UCSD-AML1 (cell line): ENCODE data around the gene ATP5F1C.

ENCODE experiments used
- DNase-seq: peaks from one replicate; lab custom pipeline; 2025; ENCODE audit not compliant: unreplicated experiment; lab: John Stamatoyannopoulos, UW

Gene ATP5F1C

DNA sequence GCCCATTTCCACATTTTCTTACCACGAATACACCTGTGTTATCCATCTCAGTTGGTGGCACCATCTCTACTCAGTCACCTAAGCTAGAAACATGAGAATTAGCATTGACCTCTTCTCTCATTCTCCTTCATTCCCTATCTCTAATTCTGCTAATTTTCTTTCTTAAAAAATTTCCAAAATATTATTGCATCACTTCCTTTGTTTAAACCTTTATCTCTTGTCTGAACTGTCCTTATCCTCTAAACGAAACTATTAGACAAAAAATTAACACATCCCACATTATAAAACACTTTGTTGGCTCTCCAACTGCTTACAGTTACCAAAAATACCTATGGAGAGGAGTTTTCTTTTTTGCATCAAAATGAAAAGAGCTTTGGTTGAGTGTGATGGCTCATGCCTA lies 48.6 kb downstream of the ATP5F1C start:
- DNase-seq = no peak

DNA sequence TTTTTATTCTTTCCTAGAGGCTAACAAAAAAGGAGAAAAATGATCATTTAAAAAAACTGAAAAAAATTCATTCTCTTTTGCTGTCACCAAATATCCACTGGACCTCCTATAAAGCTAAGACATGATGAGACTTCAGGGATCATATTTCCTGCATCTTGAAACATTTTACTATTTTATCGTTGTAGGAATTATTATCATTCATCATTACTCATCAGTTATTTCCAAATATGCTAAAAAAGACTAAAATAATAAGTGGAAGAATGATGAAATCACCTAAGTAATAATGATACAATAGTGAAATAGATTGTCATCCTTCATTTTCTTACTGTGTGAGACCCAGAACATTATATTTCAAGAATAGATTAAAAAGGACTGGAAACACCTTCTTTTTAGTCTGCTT lies 58.6 kb downstream of the ATP5F1C start:
- DNase-seq = no peak

DNA sequence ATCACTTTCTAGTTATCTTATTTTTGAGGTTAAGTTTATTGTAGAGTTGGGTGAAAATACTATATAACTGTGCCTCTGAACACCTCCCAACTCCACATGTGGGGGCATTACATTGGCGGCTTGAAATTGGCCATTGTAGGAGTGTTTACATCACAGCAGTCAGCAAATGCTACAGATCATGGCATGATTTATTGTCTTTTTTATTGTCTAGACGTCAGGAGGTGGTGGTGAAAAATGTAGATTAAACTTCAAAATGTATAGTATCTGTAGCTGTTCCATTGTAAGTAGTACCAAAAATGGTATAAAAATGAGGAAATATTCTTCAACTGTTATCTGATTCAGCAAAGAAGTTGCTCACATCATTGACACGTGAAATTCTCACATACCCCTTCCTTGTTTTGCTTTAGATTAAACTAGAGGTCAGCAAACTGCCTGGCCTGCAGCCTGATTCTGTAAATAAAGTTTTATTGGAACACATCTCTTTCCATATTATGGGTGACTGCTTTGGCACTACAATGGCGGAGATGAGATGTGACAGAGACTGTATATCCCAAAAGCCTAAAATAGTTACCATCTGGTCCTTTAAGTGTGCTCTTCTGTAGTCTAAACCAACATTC lies 65.4 kb downstream of the ATP5F1C start:
- DNase-seq = no peak

DNA sequence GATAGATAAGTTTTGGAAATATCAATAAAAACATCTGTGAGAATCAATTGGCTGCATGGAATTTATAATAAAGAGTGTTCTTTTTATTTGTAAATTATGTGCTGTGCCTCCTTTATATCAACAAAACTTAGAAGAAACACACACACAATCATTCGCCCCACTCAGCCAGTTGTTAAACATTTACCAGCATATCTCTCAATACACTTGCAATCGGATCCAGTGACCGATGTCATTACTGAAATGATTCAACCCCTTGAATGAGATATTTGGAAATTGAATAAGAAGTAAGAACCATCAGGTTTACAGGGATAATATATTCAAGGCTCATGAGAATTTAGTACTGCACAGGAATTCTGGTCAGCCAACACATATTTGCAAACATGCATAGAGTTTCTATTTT lies 65.9 kb downstream of the ATP5F1C start:
- DNase-seq = no peak

DNA sequence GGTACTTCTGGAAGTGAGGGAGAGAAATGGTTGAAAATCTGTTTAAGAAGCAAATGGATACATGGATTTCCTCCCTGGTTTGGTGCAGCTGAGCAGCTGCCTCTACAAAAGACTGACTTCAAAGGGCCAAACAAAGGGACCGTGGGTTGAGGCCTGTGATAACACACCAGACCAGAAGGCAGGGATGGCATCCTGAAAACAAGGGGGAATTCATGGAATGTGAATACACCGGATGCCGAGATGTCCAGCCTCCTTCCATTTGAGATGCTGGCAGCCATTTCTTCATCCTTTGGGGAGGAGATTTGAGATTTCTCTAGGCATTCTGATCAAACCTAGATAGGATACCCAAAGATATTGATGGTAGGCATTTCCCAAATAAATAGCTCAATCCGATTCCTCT lies 67.2 kb downstream of the ATP5F1C start:
- no peak for DNase-seq

DNA sequence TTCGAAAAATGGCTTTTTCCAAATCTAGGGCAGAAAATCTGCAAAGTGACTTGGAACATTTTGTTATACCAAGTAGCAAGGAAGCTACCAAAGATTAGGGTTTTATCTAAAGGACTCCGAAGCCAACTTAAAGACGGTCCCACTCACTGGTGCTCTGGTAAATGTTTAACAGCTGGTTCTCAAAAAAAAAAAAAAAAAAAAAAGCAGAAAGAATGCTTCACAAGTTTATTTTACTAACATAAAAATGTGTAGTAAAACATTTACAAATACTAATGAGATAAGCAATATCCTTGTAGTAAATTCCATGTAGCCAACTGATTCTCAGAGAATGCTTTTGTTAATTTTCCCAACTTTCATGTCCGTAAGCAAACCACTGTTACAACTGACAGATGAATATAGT lies 68.7 kb downstream of the ATP5F1C start:
- DNase-seq = no peak

DNA sequence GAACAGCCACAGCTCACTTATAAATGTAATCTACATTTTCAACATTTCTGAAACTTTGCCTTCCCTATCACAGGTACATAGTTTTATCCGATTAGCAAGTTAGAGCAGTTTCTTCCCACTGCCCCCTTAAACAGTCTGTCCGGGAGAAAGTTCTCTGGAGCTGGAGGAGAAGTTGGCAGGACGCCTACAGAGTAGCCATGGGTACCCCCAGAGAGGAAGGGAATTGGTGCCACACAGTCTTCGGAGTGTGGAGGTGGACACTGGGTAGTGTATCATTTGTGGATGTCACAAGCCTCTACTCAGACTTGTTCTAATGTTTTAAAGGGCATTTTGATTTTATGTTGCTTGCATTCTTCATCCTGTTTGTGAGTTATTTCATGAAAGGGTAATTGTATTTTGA lies 69.3 kb downstream of the ATP5F1C start:
- no peak for DNase-seq
